GM12878 (cell line): ENCODE results near the gene NR2F1. TPM values are rescaled to one million over a fixed set of nuclear protein-coding genes. Genes with fewer than 3 reads are reported as not detected.
A peak's percentile ranks its signal among the peaks of the same experiment; 100 is the strongest.

Experiments used
- ATAC-seq: fragments of 200-7000 bp; cut with Tn5 transposase; 3 replicates; pipeline ENCODE4 v1.9.1; 2020; ENCODE audit warnings: mild to moderate bottlenecking, moderate library complexity
- BruUV-seq: library from RNA; stranded (reverse); fragments of 400-500 nt; replicated peaks from 2 replicates; lab custom pipeline; 2021; lab: Mats Ljungman, UMichigan
- CTCF ChIA-PET: fragments of 300-600 bp; sonication (Branson Sonifier 250); formaldehyde crosslinking; extraction: SDS; loops from one replicate; lab custom pipeline; 2021; ENCODE audit warnings: inconsistent platforms; lab: Yijun Ruan, JAX
- POLR2A ChIA-PET: fragments of 350-600 bp; formaldehyde crosslinking; extraction: SDS; loops from one replicate; lab custom pipeline; 2021; ENCODE audit warnings: inconsistent platforms; lab: Charles Lee
- RAD21 ChIA-PET: fragments of 300-600 bp; sonication (Branson Sonifier 250); formaldehyde crosslinking; loops from one replicate; lab custom pipeline; 2023; ENCODE audit warnings: antibody characterized with exemption; ENCODE audit not compliant: unreplicated experiment; lab: Charles Lee
- SMC1A ChIA-PET: fragments of 300-600 bp; sonication (Branson Sonifier 250); formaldehyde crosslinking; loops from one replicate; lab custom pipeline; 2023; ENCODE audit not compliant: unreplicated experiment, uncharacterized antibody; lab: Charles Lee
- DNase-seq: peaks from one replicate; pipeline ENCODE4 v3.0.0-alpha.2; 2011; ENCODE audit warnings: low read depth, low spot score
- FAIRE-seq: peaks from 3 replicates; lab custom pipeline; 2011; peaks lifted over from hg19 to GRCh38; lab: Jason Lieb, UNC
- H2AFZ ChIP-seq: 2 replicates; pipeline ENCODE4 v1.6.0; 2011; ENCODE audit warnings: low read depth, low read length, control low read depth; ENCODE audit not compliant: control insufficient read depth
- H3K27ac ChIP-seq: 2 replicates; pipeline ENCODE4 v1.5.1; 2011; ENCODE audit warnings: control low read depth; ENCODE audit not compliant: control insufficient read depth, insufficient read depth
- H3K27me3 ChIP-seq, 2 experiments: replicated peaks in 1 of 2; 2 replicates each; pipeline versions ENCODE4 v1.6.0 to v1.6.1; 2011; ENCODE audit warnings: low read length in 1 of 2; ENCODE audit not compliant: control insufficient read depth in 2 of 2, insufficient read depth in 2 of 2
- H3K36me3 ChIP-seq, 2 experiments: 2 replicates each; pipeline ENCODE4 v1.5.1; 2011; ENCODE audit warnings: low read length in 1 of 2; ENCODE audit not compliant: control insufficient read depth in 2 of 2, insufficient read depth in 2 of 2
- H3K4me1 ChIP-seq: 2 replicates; pipeline ENCODE4 v1.6.1; 2011; ENCODE audit warnings: mild to moderate bottlenecking, low read length, moderate library complexity, mixed read lengths; ENCODE audit not compliant: control insufficient read depth, insufficient read depth
- H3K4me2 ChIP-seq: 2 replicates; pipeline ENCODE4 v1.6.0; 2011; ENCODE audit warnings: control low read depth; ENCODE audit not compliant: control insufficient read depth, insufficient read depth
- H3K4me3 ChIP-seq: fragments of 200-600 bp; sonication (generic); 2 replicates; pipeline ENCODE4 v1.5.1; 2016
- H3K79me2 ChIP-seq: 2 replicates; pipeline ENCODE4 v1.6.0; 2011; ENCODE audit warnings: low read length; ENCODE audit not compliant: control insufficient read depth, insufficient read depth
- H3K9ac ChIP-seq: 2 replicates; pipeline ENCODE4 v1.8.0; 2011; ENCODE audit warnings: low read length, control low read depth, mixed read lengths; ENCODE audit not compliant: control insufficient read depth, insufficient read depth
- H3K9me3 ChIP-seq: replicated peaks from 3 replicates; pipeline ENCODE4 v1.5.1; 2011; ENCODE audit warnings: mild to moderate bottlenecking, low read length; ENCODE audit not compliant: control insufficient read depth, insufficient read depth
- H4K20me1 ChIP-seq: 2 replicates; pipeline ENCODE4 v1.6.0; 2011; ENCODE audit not compliant: control insufficient read depth, insufficient read depth
- ATF2 ChIP-seq: IDR thresholded peaks from 2 replicates; pipeline ENCODE4 v1.6.1; 2012; ENCODE audit warnings: low read length, inconsistent platforms
- ATF3 ChIP-seq: IDR thresholded peaks from 2 replicates; pipeline ENCODE4 v1.6.1; 2011; ENCODE audit warnings: low read depth, mild to moderate bottlenecking, low read length, moderate library complexity, borderline replicate concordance; ENCODE audit errors: extremely low read depth
- BACH1 ChIP-seq: fragments of 450-650 bp; IDR thresholded peaks from 2 replicates; pipeline ENCODE4 v1.6.1; 2017; ENCODE audit warnings: mild to moderate bottlenecking, borderline replicate concordance
- BCLAF1 ChIP-seq: fragments of 450-650 bp; IDR thresholded peaks from 2 replicates; pipeline ENCODE4 v1.6.1; 2017; ENCODE audit warnings: antibody characterized with exemption, mild to moderate bottlenecking, moderate library complexity
- CUX1 ChIP-seq: IDR thresholded peaks from 2 replicates; pipeline ENCODE4 v1.6.1; 2012; ENCODE audit warnings: improper control_type of control experiment, low read depth, low read length; ENCODE audit not compliant: insufficient replicate concordance
- ETV6 ChIP-seq, 2 experiments: fragments of 450-650 bp in 1 of 2; IDR thresholded peaks in 1 of 2; conservative IDR thresholded peaks in 1 of 2; 2 replicates each; pipeline ENCODE4 v1.6.1; 2014; ENCODE audit warnings: antibody characterized with exemption in 1 of 2, borderline replicate concordance in 1 of 2, low read depth in 1 of 2, mild to moderate bottlenecking in 1 of 2, moderate library complexity in 1 of 2
- EZH2 ChIP-seq: IDR thresholded peaks from 2 replicates; pipeline ENCODE4 v1.6.1; 2012; ENCODE audit warnings: low read depth, mild to moderate bottlenecking, control low read depth, inconsistent platforms, low read length, borderline replicate concordance; ENCODE audit not compliant: control insufficient read depth
- JUNB ChIP-seq: IDR thresholded peaks from 2 replicates; pipeline ENCODE4 v1.6.1; 2016; ENCODE audit warnings: antibody characterized with exemption, mild to moderate bottlenecking
- KAT2A ChIP-seq: conservative IDR thresholded peaks from 2 replicates; pipeline ENCODE4 v1.6.1; 2011; ENCODE audit warnings: low read depth, low read length; ENCODE audit not compliant: control insufficient read depth
- NFYA ChIP-seq: IDR thresholded peaks from 2 replicates; pipeline ENCODE4 v1.6.1; 2011; ENCODE audit warnings: low read depth, mild to moderate bottlenecking, low read length, improper control_type of control experiment, borderline replicate concordance
- PAX5 ChIP-seq: IDR thresholded peaks from 2 replicates; pipeline ENCODE4 v1.6.1; 2011; ENCODE audit warnings: low read depth, low read length, borderline replicate concordance
- SMAD1 ChIP-seq: fragments of 450-650 bp; IDR thresholded peaks from 2 replicates; pipeline ENCODE4 v1.6.1; 2018; ENCODE audit warnings: mild to moderate bottlenecking, low read depth; ENCODE audit not compliant: partially characterized antibody
- SREBF1 ChIP-seq: IDR thresholded peaks from 2 replicates; pipeline ENCODE4 v1.6.1; 2012; ENCODE audit warnings: mild to moderate bottlenecking, low read length
- WGBS: methylation state at CpG from one replicate; pipeline ENCODE4 v1.1.6; 2016; ENCODE audit warnings: low lambda C conversion rate; ENCODE audit not compliant: insufficient replicate concordance, insufficient coverage; ENCODE audit errors: missing lambda C conversion rate; 5-methylcytosine and 5-hydroxymethylcytosine counted together
- in situ Hi-C: fragments of 300-500 bp; cut with MboI; formaldehyde crosslinking; loops from 9 replicates; pipeline ENCODE4 v1.14.3; 2018; ENCODE audit warnings: mixed read lengths
- intact Hi-C: fragments of 100-400 bp; cut with micrococcal nuclease; formaldehyde crosslinking; loops from one replicate; pipeline ENCODE4 v1.14.2; 2022; ENCODE audit not compliant: unreplicated experiment
- polyA plus RNA-seq, 11 experiments: library from polyadenylated mRNA; depleted of rRNA in 4 of 11; unstranded in 6 of 11; stranded (reverse) in 5 of 11; fragments of >200 nt; fragmentation: Nextera tagmentation in 4 of 11; fragmentation: Illumina TruSeq in 1 of 11; extraction: Ambion mirVana in 4 of 11; extraction: Trizol in 1 of 11; gene quantifications; 1 replicate in 1 of 11; 2 replicates in 10 of 11; pipeline versions ENCODE4 v1.2.1 to v1.2.3, GENCODE V29; 2011 to 2016; ENCODE audit warnings: inconsistent platforms in 2 of 11, missing spikeins in 2 of 11, low read depth in 1 of 11
- total RNA-seq, 4 experiments: library from RNA; depleted of rRNA in 3 of 4; stranded (reverse); fragments of >200 nt in 3 of 4; fragmentation: Illumina TruSeq in 1 of 4; extraction: Trizol in 1 of 4; gene quantifications; 2 replicates each; pipeline versions ENCODE4 v1.2.1 to v1.2.3, GENCODE V29; 2013 to 2021

NR2F1 gene
- total and polyA plus RNA-seq, 10 of the 15 experiments (the other 5 are each of a cell fraction or from before 2014, with no cell fraction given): 0.04 to 0.79 (median 0.36) TPM; not detected in 7

DNA sequence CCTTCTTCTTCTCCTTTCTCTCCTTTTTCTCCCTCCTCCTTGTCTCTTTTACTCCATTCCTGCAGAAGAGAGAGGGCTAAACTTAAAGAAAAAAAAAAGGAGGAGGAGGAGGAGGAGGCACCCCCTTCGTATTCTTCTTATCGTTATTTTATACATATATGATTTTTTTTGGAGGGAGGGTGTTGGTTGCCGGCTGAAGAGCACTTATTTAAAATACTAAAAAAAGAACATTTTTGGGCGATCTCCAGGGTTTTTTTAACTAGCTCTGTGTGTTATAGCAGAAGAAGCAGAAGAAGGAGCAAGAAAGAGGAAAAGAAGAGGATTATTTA is 381 bp downstream of the NR2F1 start:
- no peak for ATAC-seq
- no peak for FAIRE-seq
- H3K36me3 ChIP-seq: no peaks in the 10 kb centered on the region
- no peak overlapping the region for H3K9ac ChIP-seq
- no TSS peak for BruUV-seq
- peaks cover 18% of the 10 kb centered on the region for H3K4me1 ChIP-seq
- CTCF ChIA-PET: interaction anchor here (0.6 to 2.2 kb wide), 9 partner anchors 9 to 1147 kb away, joined by 3 to 40 read pairs (median 3); no protein-coding TSS in a partner anchor
- no peak for DNase-seq
- 16% methylated on average over 4 of the region's 4 CpGs for WGBS
- no peaks in the 10 kb centered on the region for H4K20me1 ChIP-seq
- POLR2A ChIA-PET: no interaction called here
- no peaks in the 10 kb centered on the region for H3K79me2 ChIP-seq
- no peak overlapping the region for H3K27ac ChIP-seq
- RAD21 ChIA-PET: interaction anchor here (0.8 to 1.5 kb wide), 5 partner anchors 20 to 1109 kb away, joined by 4 to 16 read pairs (median 5); no protein-coding TSS in a partner anchor
- peaks cover 13 to 43% of the 10 kb centered on the region in 2 experiments for H3K27me3 ChIP-seq
- SMC1A ChIA-PET: interaction anchor here (0.6 to 2.3 kb wide), 7 partner anchors 24 to 334 kb away, joined by 3 to 26 read pairs (median 4); no protein-coding TSS in a partner anchor
- in situ Hi-C loops (loop anchor here (5.0 to 25.0 kb wide), 2 partner anchors 329 to 1104 kb away; no protein-coding TSS in a partner anchor), intact Hi-C loops (no loop called here)
- 0 out of 2 replicates have a peak overlapping the region, but pooled peaks have one; percentile 71 for H3K4me2 ChIP-seq
- no peaks in the 10 kb centered on the region; the same call in 2 of the 3 replicates for H3K9me3 ChIP-seq
- no peak overlapping the region for H2AFZ ChIP-seq
- H3K4me3 ChIP-seq: peak overlapping the region; percentile 16; the same call in 1 of the 2 replicates
- TF ChIP-seq PAX5 (no peak), SREBF1 (no peak), EZH2 (no peak), BCLAF1 (no peak), BACH1 (no peak), NFYA (no peak), ATF2 (no peak), ATF3 (no peak), KAT2A (no peak), ETV6 (conservative IDR thresholded peaks at IDR 0.05 in 1 of 2, IDR thresholded peaks at IDR 0.05 in 1 of 2; ENCODE audit: borderline replicate concordance in 1 of 2, low read depth in 1 of 2) (no peak), CUX1 (no peak), JUNB (no peak), SMAD1 (no peak)
